KMS-11 (cell line): Measurements from ENCODE around the gene ENPP5.
"Not testable (repeated sequence)": the region's sequence is repeated elsewhere in the genome, so short reads cannot be mapped to it uniquely, and the experiment has no call there.

Experiments used
- H2AFZ ChIP-seq: fragments of 200-600 bp; sonication (generic); 2 replicates; pipeline ENCODE4 v1.6.1; 2016; ENCODE audit warnings: antibody characterized with exemption, mixed run types, low read depth
- H3K27ac ChIP-seq: fragments of 200-600 bp; sonication (generic); 2 replicates; pipeline ENCODE4 v1.6.1; 2016; ENCODE audit warnings: mild to moderate bottlenecking, mixed run types
- H3K27me3 ChIP-seq: fragments of 200-600 bp; sonication (generic); 2 replicates; pipeline ENCODE4 v1.6.1; 2017; ENCODE audit warnings: mild to moderate bottlenecking, low read depth, mixed run types, moderate library complexity; ENCODE audit not compliant: insufficient read depth
- H3K36me3 ChIP-seq: fragments of 200-600 bp; sonication (generic); 2 replicates; pipeline ENCODE4 v1.6.1; 2017; ENCODE audit warnings: mild to moderate bottlenecking, mixed run types; ENCODE audit not compliant: insufficient read depth
- H3K4me1 ChIP-seq: fragments of 200-600 bp; sonication (generic); 2 replicates; pipeline ENCODE4 v1.6.1; 2016; ENCODE audit warnings: mild to moderate bottlenecking, low read depth, mixed run types; ENCODE audit not compliant: poor library complexity, severe bottlenecking
- H3K4me2 ChIP-seq: fragments of 200-600 bp; sonication (generic); 2 replicates; pipeline ENCODE4 v1.7.0; 2016; ENCODE audit warnings: mild to moderate bottlenecking, mixed run types
- H3K4me3 ChIP-seq: fragments of 200-600 bp; sonication (generic); IDR thresholded peaks from 2 replicates; pipeline ENCODE4 v1.6.1; 2017; ENCODE audit warnings: low read depth, low read length, mixed read lengths; ENCODE audit not compliant: insufficient read depth
- H3K79me2 ChIP-seq: fragments of 200-600 bp; sonication (generic); 2 replicates; pipeline ENCODE4 v1.6.1; 2016; ENCODE audit warnings: low read depth, mixed run types; ENCODE audit not compliant: insufficient read depth
- H3K9ac ChIP-seq: fragments of 200-600 bp; sonication (generic); 2 replicates; pipeline ENCODE4 v1.6.1; 2016; ENCODE audit warnings: mild to moderate bottlenecking, mixed run types
- H4K20me1 ChIP-seq: fragments of 200-600 bp; sonication (generic); 2 replicates; pipeline ENCODE4 v1.6.1; 2016; ENCODE audit warnings: mild to moderate bottlenecking, mixed run types; ENCODE audit not compliant: insufficient read depth
- CTCF ChIP-seq: fragments of 200-600 bp; sonication (generic); conservative IDR thresholded peaks from 2 replicates; pipeline ENCODE4 v1.6.1; 2017; ENCODE audit warnings: low read depth, mild to moderate bottlenecking, antibody characterized with exemption, low read length, moderate library complexity, mixed read lengths

Gene ENPP5

GRCh38 chr6:46129291-46129628 lies 41.5 kb downstream of the ENPP5 start:
- no peaks in the 10 kb centered on the region for H3K27me3 ChIP-seq
- TF ChIP-seq CTCF = no peak
- H2AFZ ChIP-seq = peak overlapping the region; percentile 99
- H3K36me3 ChIP-seq = no peaks in the 10 kb centered on the region
- H3K4me2 ChIP-seq = peak overlapping the region; percentile 67
- H3K4me3 ChIP-seq = no peak overlapping the region
- no peaks in the 10 kb centered on the region for H4K20me1 ChIP-seq
- peaks cover 3% of the 10 kb centered on the region for H3K79me2 ChIP-seq
- H3K27ac ChIP-seq = no peak overlapping the region
- H3K4me1 ChIP-seq = peaks cover 15% of the 10 kb centered on the region
- peak overlapping the region; percentile 16; the same call in 1 of the 2 replicates for H3K9ac ChIP-seq

- H3K27me3 ChIP-seq = no peaks in the 10 kb centered on the region
- H3K4me3 ChIP-seq = no peak overlapping the region
Observed at GRCh38 chr6:46128476-46128875, 42.3 kb downstream of the ENPP5 start.

GRCh38 chr6:46119679-46120078 lies 51.1 kb downstream of the ENPP5 start:
- not testable (repeated sequence) for H3K27me3 ChIP-seq, H3K9ac ChIP-seq, H3K4me1 ChIP-seq, H3K4me3 ChIP-seq, H3K27ac ChIP-seq, H3K79me2 ChIP-seq, H4K20me1 ChIP-seq, H2AFZ ChIP-seq, H3K4me2 ChIP-seq, H3K36me3 ChIP-seq

More at GRCh38 chr6:46128476-46128875, 42.3 kb downstream of the ENPP5 start:
- H3K4me2 ChIP-seq = peak overlapping the region; percentile 67; the same call in 1 of the 2 replicates
- H3K79me2 ChIP-seq = no peaks in the 10 kb centered on the region; the same call in 1 of the 2 replicates
- no peaks in the 10 kb centered on the region for H3K36me3 ChIP-seq
- no peak overlapping the region for H3K9ac ChIP-seq
- H3K4me1 ChIP-seq = peaks cover 15% of the 10 kb centered on the region
- no peak overlapping the region for H3K27ac ChIP-seq
- H4K20me1 ChIP-seq = no peaks in the 10 kb centered on the region
- TF ChIP-seq CTCF = no peak
- H2AFZ ChIP-seq = no peak overlapping the region

GRCh38 chr6:46118836-46119235 lies 51.9 kb downstream of the ENPP5 start:
- Histone ChIP-seq H3K4me3 (no peak overlapping the region), H3K4me2 (no peak overlapping the region), H4K20me1 (no peaks in the 10 kb centered on the region), H3K27me3 (no peaks in the 10 kb centered on the region), H2AFZ (no peak overlapping the region), H3K27ac (no peak overlapping the region), H3K9ac (no peak overlapping the region), H3K4me1 (no peaks in the 10 kb centered on the region), H3K36me3 (no peaks in the 10 kb centered on the region), H3K79me2 (no peaks in the 10 kb centered on the region)
- no peak for TF ChIP-seq CTCF

- H3K4me1 ChIP-seq = no peaks in the 10 kb centered on the region
- H3K9ac ChIP-seq = no peak overlapping the region
- no peak overlapping the region for H3K4me2 ChIP-seq
- no peak for TF ChIP-seq CTCF
- H3K27ac ChIP-seq = no peak overlapping the region
- no peaks in the 10 kb centered on the region for H4K20me1 ChIP-seq
- H3K27me3 ChIP-seq = no peaks in the 10 kb centered on the region
- H3K79me2 ChIP-seq = no peaks in the 10 kb centered on the region
- no peak overlapping the region for H3K4me3 ChIP-seq
- no peaks in the 10 kb centered on the region for H3K36me3 ChIP-seq
- H2AFZ ChIP-seq = no peak overlapping the region
Observed at GRCh38 chr6:46118157-46118556, 52.6 kb downstream of the ENPP5 start.
